Measurements from ENCODE around the gene CYRIA. TPM values are rescaled to one million over a fixed set of nuclear protein-coding genes. Genes with fewer than 3 reads are reported as not detected.

Gene CYRIA
- polyA plus RNA-seq, 1 experiment: not detected

DNA sequence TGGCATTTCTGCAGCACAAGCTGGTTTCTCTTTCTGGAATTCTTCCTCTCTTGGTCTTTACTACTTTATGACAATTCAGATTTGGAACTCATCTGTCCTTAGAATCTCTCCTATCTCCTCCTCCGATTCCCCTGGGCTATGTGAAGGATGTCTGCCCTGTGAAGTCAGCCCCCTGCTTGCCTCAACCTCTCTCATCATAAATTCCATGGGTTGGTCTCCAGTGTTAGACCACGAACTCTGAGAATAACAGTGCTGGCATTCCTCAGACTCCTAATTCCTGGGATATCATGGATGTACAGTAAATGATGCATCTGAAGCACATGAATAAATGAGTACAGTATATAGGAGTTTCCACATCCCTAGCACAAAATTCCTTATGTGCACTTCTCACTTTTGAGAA is 21.0 kb upstream of the CYRIA start:
- ChIA-PET POLR2A (no interaction called here), CTCF (interaction anchor here (0.6 kb wide), 1 partner anchor 26 kb away, joined by 4 read pairs; no protein-coding TSS in a partner anchor)
- Histone ChIP-seq H3K36me3 (ENCODE audit: control insufficient read depth, insufficient read depth, low read length) (no peaks in the 10 kb centered on the region), H3K27me3 (ENCODE audit: control insufficient read depth, insufficient read depth, low read length) (no peaks in the 10 kb centered on the region), H3K4me3 (ENCODE audit: low read depth, low read length) (no peak overlapping the region)
- TF ChIP-seq, protein P1, sequence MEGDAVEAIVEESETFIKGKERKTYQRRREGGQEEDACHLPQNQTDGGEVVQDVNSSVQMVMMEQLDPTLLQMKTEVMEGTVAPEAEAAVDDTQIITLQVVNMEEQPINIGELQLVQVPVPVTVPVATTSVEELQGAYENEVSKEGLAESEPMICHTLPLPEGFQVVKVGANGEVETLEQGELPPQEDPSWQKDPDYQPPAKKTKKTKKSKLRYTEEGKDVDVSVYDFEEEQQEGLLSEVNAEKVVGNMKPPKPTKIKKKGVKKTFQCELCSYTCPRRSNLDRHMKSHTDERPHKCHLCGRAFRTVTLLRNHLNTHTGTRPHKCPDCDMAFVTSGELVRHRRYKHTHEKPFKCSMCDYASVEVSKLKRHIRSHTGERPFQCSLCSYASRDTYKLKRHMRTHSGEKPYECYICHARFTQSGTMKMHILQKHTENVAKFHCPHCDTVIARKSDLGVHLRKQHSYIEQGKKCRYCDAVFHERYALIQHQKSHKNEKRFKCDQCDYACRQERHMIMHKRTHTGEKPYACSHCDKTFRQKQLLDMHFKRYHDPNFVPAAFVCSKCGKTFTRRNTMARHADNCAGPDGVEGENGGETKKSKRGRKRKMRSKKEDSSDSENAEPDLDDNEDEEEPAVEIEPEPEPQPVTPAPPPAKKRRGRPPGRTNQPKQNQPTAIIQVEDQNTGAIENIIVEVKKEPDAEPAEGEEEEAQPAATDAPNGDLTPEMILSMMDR (IDR thresholded peaks at IDR 0.05; ENCODE audit: insufficient read depth, low read depth, low read length): no peak
- no peak for DNase-seq (ENCODE audit: low read depth)

DNA sequence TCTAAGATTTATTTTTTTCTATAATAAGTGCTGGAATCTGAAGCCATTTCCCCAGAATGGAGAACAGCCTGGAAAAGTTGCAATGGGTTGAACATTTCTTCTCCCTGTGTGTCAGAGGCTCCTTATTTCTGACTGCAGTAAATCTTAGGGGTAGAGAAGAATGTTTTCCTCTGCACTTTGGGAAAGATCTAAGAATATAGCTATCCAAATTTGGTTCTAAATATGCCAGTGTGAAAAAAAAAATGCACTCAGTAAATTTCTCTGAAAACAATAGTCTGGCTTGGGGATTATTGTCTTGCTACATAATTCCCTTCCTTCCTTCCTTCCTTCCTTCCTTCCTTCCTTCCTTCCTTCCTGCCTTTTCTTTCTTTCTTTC is 19.7 kb upstream of the CYRIA start:
- Histone ChIP-seq H3K36me3 (ENCODE audit: control insufficient read depth, insufficient read depth, low read length) (no peaks in the 10 kb centered on the region), H3K27me3 (ENCODE audit: control insufficient read depth, insufficient read depth, low read length) (no peaks in the 10 kb centered on the region), H3K4me3 (ENCODE audit: low read depth, low read length) (no peak overlapping the region)
- no peak for DNase-seq (ENCODE audit: low read depth)
- TF ChIP-seq, protein P1 (IDR thresholded peaks at IDR 0.05; ENCODE audit: insufficient read depth, low read depth, low read length): no peak
- ChIA-PET CTCF (no interaction called here), POLR2A (no interaction called here)

DNA sequence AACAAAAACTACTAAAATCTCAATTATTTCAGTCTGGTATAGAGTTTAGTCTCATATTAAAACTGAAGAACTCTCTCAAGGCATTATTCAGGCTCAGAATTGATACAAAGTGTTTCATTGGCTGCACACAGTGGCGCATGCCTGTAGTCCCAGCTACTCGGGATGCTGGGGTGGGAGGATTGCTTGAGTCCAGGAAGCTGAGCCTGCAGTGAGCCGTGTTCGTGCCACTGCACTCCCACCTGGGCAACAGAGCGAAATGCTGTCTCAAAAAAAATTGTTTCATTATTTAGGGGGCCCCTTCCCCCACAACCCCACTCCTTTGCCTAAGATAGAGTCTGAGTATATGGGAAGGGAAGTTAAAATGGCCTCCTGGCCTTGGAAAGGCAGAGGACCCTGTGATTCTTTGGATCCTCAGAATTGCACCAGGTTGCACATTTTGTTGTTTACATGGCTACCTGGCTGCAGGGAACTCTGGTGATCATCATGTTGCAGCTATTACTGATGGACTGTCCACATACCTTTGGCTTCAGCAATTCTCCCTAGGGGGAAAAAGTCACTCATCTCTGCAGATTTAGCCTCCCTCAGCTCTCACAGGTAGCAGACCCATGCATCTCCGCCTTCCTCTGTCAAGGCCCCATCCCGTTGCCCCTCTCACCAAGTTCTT is 19.2 kb upstream of the CYRIA start:
- no peak for DNase-seq (ENCODE audit: low read depth)
- TF ChIP-seq, protein P1 (IDR thresholded peaks at IDR 0.05; ENCODE audit: insufficient read depth, low read depth, low read length): no peak
- CTCF ChIA-PET: no interaction called here
- no peaks in the 10 kb centered on the region for H3K27me3 ChIP-seq (ENCODE audit: control insufficient read depth, insufficient read depth, low read length)
- POLR2A ChIA-PET: no interaction called here
- no peak overlapping the region for H3K4me3 ChIP-seq (ENCODE audit: low read depth, low read length)
- H3K36me3 ChIP-seq (ENCODE audit: control insufficient read depth, insufficient read depth, low read length): no peaks in the 10 kb centered on the region

DNA sequence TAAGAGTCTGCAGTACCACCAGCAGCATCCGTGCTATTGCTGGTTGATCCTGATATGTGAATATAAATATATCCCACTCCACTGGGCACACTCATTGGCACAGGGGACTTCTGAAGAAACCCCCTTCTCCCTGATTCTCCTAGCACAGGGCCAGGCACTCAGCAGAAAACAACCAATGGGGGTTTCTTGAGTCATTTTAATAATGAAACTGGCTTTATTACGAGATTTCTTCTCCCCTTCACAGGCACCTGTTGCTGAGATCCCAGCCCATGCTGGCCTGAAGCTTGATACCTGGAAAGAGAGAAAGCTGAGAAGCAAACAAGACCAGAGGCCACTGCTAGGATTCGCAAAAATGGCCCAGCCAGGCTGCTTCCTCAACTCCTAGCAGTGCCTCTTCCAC is 17.9 kb upstream of the CYRIA start:
- Histone ChIP-seq H3K4me3 (ENCODE audit: low read depth, low read length) (no peak overlapping the region), H3K36me3 (ENCODE audit: control insufficient read depth, insufficient read depth, low read length) (no peaks in the 10 kb centered on the region), H3K27me3 (ENCODE audit: control insufficient read depth, insufficient read depth, low read length) (no peaks in the 10 kb centered on the region)
- TF ChIP-seq, protein P1 (IDR thresholded peaks at IDR 0.05; ENCODE audit: insufficient read depth, low read depth, low read length): no peak
- CTCF ChIA-PET: no interaction called here
- POLR2A ChIA-PET: no interaction called here
- DNase-seq (ENCODE audit: low read depth): no peak

DNA sequence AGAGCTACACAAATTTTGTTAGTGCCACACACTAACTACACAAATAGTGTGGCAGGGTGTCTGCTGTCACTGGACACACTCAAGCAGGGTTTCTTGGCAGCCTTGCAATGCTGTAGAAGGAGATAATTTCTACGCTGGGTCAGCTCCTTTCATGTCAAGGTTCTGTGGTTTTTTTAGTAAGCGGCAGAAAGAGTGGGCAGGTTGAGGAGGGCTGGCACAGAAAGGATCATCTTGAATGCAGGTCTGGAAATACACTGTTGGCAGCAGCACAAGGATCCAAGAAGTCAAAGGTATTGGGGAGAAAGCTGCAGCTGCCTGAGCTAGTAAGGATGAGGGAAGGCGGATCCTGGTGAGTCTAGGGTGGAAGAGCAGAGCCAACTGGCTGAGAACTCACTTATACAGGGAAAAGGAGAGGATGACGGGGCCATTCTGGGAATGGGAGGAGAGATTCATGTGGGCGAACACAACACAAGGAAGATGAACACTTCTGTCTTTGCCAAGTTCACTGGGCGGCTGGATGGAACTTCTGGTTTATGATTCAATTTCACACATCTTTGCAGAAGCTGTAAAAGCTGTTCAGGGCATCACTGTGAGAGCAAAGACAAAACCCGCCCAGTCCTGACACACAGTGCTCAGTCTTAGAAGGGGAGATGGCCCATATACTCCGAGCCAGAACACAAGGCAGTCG is 16.9 kb upstream of the CYRIA start:
- ChIA-PET CTCF (no interaction called here), POLR2A (no interaction called here)
- Histone ChIP-seq H3K36me3 (ENCODE audit: control insufficient read depth, insufficient read depth, low read length) (no peaks in the 10 kb centered on the region), H3K4me3 (ENCODE audit: low read depth, low read length) (no peak overlapping the region), H3K27me3 (ENCODE audit: control insufficient read depth, insufficient read depth, low read length) (no peaks in the 10 kb centered on the region)
- TF ChIP-seq, protein P1 (IDR thresholded peaks at IDR 0.05; ENCODE audit: insufficient read depth, low read depth, low read length): no peak
- DNase-seq (ENCODE audit: low read depth): no peak

Data from BJ (cell line).